Hematopoietic multipotent progenitor cell treated with erythropoietin and hydrocortisone succinate and interleukin-3 and kit ligand, for 17 days (in vitro differentiated cells): ENCODE measurements around the gene NPR1.
"Not testable (repeated sequence)": the region's sequence is repeated elsewhere in the genome, so short reads cannot be mapped to it uniquely, and the experiment has no call there.

Source experiments
- DNase-seq: peaks from one replicate; pipeline ENCODE4 v3.0.0-alpha.2; 2015; ENCODE audit warnings: low spot score

Gene NPR1

GRCh38 chr1:153649863-153650235, 28.6 kb upstream of the NPR1 start:
- DNase-seq, result no peak

- DNase-seq, result no peak
These were observed 26.7 kb upstream of the NPR1 start for GRCh38 chr1:153651771-153652170.

- no peak for DNase-seq
These were observed 25.5 kb upstream of the NPR1 start for GRCh38 chr1:153652805-153653500.

GRCh38 chr1:153655333-153655732, 23.2 kb upstream of the NPR1 start:
- no peak for DNase-seq

GRCh38 chr1:153658400-153659174, 19.9 kb upstream of the NPR1 start, which contains the start of gene SNAPIN:
SNAPIN (plus strand) TSS chr1:153658703; CDS start chr1:153658744, 41 bp downstream.
- DNase-seq, result peak; percentile 86

GRCh38 chr1:153659175-153659534, 19.3 kb upstream of the NPR1 start:
- DNase-seq, result no peak

GRCh38 chr1:153659656-153660055, 18.8 kb upstream of the NPR1 start:
- no peak for DNase-seq

- DNase-seq, result no peak
These were observed 17.3 kb upstream of the NPR1 start for GRCh38 chr1:153661111-153661708.

GRCh38 chr1:153662269-153662668, 16.2 kb upstream of the NPR1 start:
- no peak for DNase-seq

- no peak for DNase-seq
These were observed 15.3 kb upstream of the NPR1 start for GRCh38 chr1:153663211-153663610.

GRCh38 chr1:153667439-153667838, 11.0 kb upstream of the NPR1 start:
- no peak for DNase-seq

- not testable (repeated sequence) for DNase-seq
These were observed 9.8 kb upstream of the NPR1 start for GRCh38 chr1:153668672-153669071.

GRCh38 chr1:153669606-153670005, 8.9 kb upstream of the NPR1 start:
- no peak for DNase-seq

- DNase-seq, result peak; percentile 25
These were observed 8.1 kb upstream of the NPR1 start for GRCh38 chr1:153670257-153670858.

- DNase-seq, result peak; percentile 98
These were observed 7.4 kb upstream of the NPR1 start, which contains the start of gene ILF2 for GRCh38 chr1:153670859-153671627. ILF2 (minus strand) TSS chr1:153670993; CDS start chr1:153670922, 71 bp downstream.

- not testable (repeated sequence) for DNase-seq
These were observed 6.7 kb upstream of the NPR1 start for GRCh38 chr1:153671628-153672353.

- no peak for DNase-seq
These were observed 5.0 kb upstream of the NPR1 start for GRCh38 chr1:153673511-153673910.

GRCh38 chr1:153677718-153678518, 570 bp upstream of the NPR1 start:
- peak; percentile 43 for DNase-seq

- DNase-seq, result no peak
These were observed 1.0 kb downstream of the NPR1 start for GRCh38 chr1:153679337-153680119.

GRCh38 chr1:153680120-153680403, 1.6 kb downstream of the NPR1 start:
- DNase-seq, result no peak
